AG04450 (cell line): ENCODE results near the gene ELFN1. TPM values are rescaled to one million over a fixed set of nuclear protein-coding genes. Genes with fewer than 3 reads are reported as not detected.
A peak's percentile ranks its signal among the peaks of the same experiment; 100 is the strongest.

Experiments
- CTCF ChIA-PET: fragments of 300-600, 350-600 bp; formaldehyde crosslinking; extraction: SDS; loops from one replicate; lab custom pipeline; 2022; ENCODE audit warnings: antibody characterized with exemption, inconsistent platforms; lab: Charles Lee
- POLR2A ChIA-PET: fragments of 350-600 bp; formaldehyde crosslinking; extraction: SDS; loops from one replicate; lab custom pipeline; 2021; ENCODE audit warnings: antibody characterized with exemption, inconsistent platforms; lab: Yijun Ruan, JAX
- DNase-seq: peaks from one replicate; pipeline ENCODE4 v3.0.0-alpha.2; 2011; ENCODE audit warnings: low read depth, low spot score
- H3K27ac ChIP-seq: one replicate; pipeline ENCODE4 v1.5.1; 2012; ENCODE audit warnings: low read depth, low read length, control low read depth
- H3K27me3 ChIP-seq: one replicate; pipeline ENCODE4 v1.6.0; 2012; ENCODE audit warnings: low read length; ENCODE audit not compliant: control insufficient read depth, insufficient read depth
- H3K4me3 ChIP-seq: 2 replicates; pipeline ENCODE4 v1.5.1; 2011; ENCODE audit warnings: mild to moderate bottlenecking, low read depth, low read length, control low read depth
- H3K9me3 ChIP-seq: 2 replicates; pipeline ENCODE4 v1.5.1; 2012; ENCODE audit warnings: low read length; ENCODE audit not compliant: control insufficient read depth, insufficient read depth
- polyA plus RNA-seq: library from polyadenylated mRNA; depleted of rRNA; stranded (reverse); fragments of >200 nt; gene quantifications from 2 replicates; pipeline ENCODE4 v1.2.3, GENCODE V29; 2011
- TF ChIP-seq, protein P1 (sequence below): IDR thresholded peaks from 2 replicates; pipeline ENCODE4 v1.5.1; 2011; ENCODE audit warnings: low read depth, low read length, control low read depth, inconsistent platforms

Gene ELFN1
- polyA plus RNA-seq, 1 experiment = 0.10 TPM

DNA sequence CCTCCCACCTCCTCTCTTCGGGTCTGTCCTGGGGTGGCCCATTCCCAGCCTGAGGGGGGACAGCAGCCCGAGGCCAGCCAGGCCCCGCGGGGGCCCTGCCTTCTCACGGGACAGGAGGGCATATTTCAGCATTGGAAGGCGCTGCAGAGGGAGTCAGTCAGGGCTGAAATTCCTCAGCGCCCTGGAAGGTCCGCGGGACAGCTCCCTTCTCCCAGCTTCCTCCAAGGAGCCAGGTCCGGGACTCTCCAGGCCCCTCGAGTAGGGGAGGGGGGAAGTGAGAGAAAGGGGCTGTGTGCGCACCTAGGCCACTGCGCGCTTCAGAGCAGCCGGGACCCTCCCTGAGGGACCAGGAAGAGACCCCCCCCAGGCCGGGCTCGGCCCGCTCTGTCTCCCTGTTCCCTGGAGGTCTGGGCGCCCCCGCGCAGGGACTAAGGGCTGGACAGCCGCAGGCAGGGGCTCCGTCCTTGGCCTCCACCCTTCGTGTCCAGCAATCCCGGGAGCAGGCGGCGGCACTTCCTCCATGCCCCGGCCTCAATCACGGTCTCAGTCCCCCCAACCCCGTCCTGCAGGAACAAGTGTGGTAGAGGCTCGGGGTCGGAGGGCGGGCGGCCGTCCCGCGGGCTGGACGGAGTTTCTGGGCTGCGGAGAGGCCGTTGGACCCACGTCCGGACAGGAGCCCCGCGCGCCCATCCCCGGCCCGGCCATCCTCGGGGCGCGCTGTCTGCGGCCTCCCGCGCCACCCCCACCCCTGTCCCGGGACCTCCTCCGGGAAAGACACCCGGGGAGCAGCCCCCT is 6.0 kb upstream of the ELFN1 start:
- Histone ChIP-seq H3K27me3 (peaks cover 48% of the 10 kb centered on the region), H3K9me3 (no peaks in the 10 kb centered on the region; the same call in 1 of the 2 replicates), H3K4me3 (no peak overlapping the region), H3K27ac (no peak overlapping the region)
- ChIA-PET POLR2A (interaction anchor here (0.7 kb wide), 1 partner anchor 396 kb away, joined by 3 read pairs; no protein-coding TSS in a partner anchor), CTCF (interaction anchor here (0.5 to 1.2 kb wide), 14 partner anchors 18 to 838 kb away, joined by 3 to 10 read pairs (median 4); no protein-coding TSS in a partner anchor)
- TF ChIP-seq, protein P1, sequence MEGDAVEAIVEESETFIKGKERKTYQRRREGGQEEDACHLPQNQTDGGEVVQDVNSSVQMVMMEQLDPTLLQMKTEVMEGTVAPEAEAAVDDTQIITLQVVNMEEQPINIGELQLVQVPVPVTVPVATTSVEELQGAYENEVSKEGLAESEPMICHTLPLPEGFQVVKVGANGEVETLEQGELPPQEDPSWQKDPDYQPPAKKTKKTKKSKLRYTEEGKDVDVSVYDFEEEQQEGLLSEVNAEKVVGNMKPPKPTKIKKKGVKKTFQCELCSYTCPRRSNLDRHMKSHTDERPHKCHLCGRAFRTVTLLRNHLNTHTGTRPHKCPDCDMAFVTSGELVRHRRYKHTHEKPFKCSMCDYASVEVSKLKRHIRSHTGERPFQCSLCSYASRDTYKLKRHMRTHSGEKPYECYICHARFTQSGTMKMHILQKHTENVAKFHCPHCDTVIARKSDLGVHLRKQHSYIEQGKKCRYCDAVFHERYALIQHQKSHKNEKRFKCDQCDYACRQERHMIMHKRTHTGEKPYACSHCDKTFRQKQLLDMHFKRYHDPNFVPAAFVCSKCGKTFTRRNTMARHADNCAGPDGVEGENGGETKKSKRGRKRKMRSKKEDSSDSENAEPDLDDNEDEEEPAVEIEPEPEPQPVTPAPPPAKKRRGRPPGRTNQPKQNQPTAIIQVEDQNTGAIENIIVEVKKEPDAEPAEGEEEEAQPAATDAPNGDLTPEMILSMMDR = no peak
- DNase-seq = no peak

DNA sequence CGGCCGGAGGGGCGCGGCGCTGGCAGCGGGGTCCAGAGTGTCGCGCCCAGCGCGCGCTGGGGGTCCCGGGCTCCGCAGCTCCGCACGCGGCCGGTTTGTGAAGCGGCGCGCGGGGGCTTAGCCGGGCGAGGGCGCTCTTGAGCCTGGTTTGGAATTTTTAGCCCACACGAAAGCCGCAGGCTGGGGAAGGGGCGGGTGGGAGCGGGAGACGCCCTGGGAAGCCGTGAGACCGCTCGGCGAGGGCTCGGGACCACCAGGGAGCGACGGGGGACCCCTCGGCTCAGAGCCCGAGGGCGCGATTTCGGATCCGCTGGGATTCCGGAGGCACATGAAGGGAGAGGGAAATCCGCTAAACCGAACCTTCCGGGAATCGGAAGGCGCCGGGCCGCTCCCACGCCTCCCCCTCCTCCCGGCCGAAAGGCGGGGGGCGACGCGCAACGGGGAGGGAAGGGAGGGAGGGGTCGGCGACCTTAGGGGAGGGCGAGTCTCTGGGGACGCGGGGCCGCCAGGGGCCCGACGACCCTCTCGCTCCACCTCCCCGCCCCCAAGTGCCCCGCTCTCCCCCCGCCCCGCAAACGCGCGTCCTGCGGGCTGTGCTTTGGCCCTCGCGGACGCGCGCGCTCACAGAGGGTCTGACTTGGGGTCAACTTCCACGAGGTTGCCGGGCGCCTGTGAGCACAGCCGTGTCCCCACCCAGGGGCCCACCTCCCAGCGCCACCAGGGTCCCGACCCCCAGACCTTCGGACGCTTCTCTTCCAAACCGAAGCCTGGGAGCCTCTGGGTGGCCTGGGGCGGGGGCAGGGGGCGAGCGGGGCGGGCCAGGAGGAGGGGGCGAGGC is 5.1 kb upstream of the ELFN1 start:
- DNase-seq = no peak
- POLR2A ChIA-PET = no interaction called here
- peaks cover 48% of the 10 kb centered on the region for H3K27me3 ChIP-seq

DNA sequence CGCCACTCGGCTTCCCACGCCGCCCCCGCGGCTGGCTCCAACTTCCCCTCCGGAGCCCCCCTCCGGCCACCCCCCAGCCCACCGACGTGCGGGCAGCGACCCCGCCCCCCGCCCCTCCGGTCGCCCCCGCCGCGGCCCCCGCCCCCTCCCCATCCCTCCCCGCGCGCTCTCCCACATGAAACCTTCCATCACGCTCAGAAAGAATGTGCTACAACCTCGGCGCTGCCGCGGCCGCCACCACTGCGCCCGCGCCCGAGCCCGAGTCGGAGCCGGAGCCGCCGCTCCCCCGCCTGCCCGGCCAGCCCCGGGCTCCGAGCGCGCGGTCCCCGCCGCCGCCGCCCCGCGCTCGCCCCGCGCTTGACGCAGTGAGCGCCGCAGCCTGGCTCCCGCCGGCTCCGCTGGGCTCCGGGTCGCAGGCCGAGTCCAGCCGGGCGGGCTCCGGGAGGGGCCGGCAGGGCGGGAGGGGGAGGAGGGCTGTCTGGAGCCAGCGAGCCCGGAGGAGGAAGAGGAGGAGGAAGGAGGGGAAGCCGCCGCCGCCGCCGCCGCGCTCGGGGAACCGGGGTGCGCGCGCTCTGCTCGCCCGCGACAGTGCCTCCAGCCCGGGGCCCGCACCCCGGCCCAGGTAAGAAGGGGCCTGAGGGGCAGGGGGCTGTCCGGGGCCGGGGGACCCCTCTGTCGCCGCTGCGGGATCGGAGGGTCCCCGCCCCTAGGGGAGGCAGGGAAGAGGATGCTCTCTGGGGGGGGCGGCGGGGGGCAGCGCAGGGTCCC is 4.3 kb upstream of the ELFN1 start:
- CTCF ChIA-PET = no interaction called here
- no peak for DNase-seq

More for the DNA sequence above, 5.1 kb upstream of the ELFN1 start:
- H3K9me3 ChIP-seq = no peaks in the 10 kb centered on the region; the same call in 1 of the 2 replicates
- TF ChIP-seq, protein P1 = peak; percentile 71
- CTCF ChIA-PET = interaction anchor here (0.5 to 1.2 kb wide), 14 partner anchors 17 to 837 kb away, joined by 3 to 10 read pairs (median 4); no protein-coding TSS in a partner anchor
- H3K4me3 ChIP-seq = peak overlapping the region; percentile 57
- no peak overlapping the region for H3K27ac ChIP-seq

DNA sequence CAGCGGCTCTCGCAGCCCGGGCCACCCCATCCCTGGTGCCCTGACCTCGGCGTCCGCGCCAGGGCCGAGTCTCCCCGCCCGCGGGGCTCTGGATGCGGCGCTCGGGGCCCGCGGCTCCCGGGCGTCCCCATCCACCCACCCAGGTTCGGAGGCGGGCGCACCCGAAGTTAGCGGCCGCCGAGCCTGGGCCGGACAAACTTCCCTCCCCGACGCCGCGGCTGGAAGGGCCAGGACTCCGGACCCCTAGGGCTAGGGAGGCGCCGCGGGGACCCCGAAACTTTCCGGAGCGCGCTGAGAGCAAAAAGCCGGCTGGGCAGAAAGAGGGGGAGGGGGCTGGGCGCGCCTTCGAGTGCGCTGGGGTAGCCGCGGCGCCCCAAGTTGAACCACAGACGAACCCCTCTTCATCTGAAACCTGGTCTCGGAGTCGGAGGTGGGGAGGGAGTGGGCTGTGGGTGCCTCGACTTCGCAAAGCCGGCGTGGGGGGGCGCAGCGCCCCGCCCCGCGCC is 3.7 kb upstream of the ELFN1 start:
- Histone ChIP-seq H3K27me3 (peaks cover 56% of the 10 kb centered on the region), H3K27ac (no peak overlapping the region)
- CTCF ChIA-PET = no interaction called here

More for the DNA sequence above, 4.3 kb upstream of the ELFN1 start:
- POLR2A ChIA-PET = no interaction called here
- Histone ChIP-seq H3K27me3 (peaks cover 50% of the 10 kb centered on the region), H3K4me3 (peak overlapping the region; percentile 20; the same call in 1 of the 2 replicates), H3K27ac (no peak overlapping the region), H3K9me3 (no peaks in the 10 kb centered on the region; the same call in 1 of the 2 replicates)
- TF ChIP-seq, protein P1 = no peak

More for the DNA sequence above, 3.7 kb upstream of the ELFN1 start:
- Histone ChIP-seq H3K4me3 (no peak overlapping the region), H3K9me3 (no peaks in the 10 kb centered on the region; the same call in 1 of the 2 replicates)
- POLR2A ChIA-PET = no interaction called here
- DNase-seq = no peak
- TF ChIP-seq, protein P1 = no peak
